Measurements from ENCODE around the gene CYP46A1.

Gene CYP46A1

GRCh38 chr14:99674776-99675381, 9.2 kb upstream of the CYP46A1 start:
- no peak for DNase-seq

GRCh38 chr14:99675382-99675835, 8.7 kb upstream of the CYP46A1 start:
- no peak for DNase-seq

- no peak for DNase-seq
These were observed 8.1 kb upstream of the CYP46A1 start for GRCh38 chr14:99675951-99676350.

GRCh38 chr14:99676657-99677056, 7.4 kb upstream of the CYP46A1 start:
- peak; percentile 36 for DNase-seq

- no peak for DNase-seq
These were observed 6.6 kb upstream of the CYP46A1 start for GRCh38 chr14:99677231-99678140.

GRCh38 chr14:99678198-99678597, 5.9 kb upstream of the CYP46A1 start:
- no peak for DNase-seq

GRCh38 chr14:99679111-99679510, 5.0 kb upstream of the CYP46A1 start:
- DNase-seq = no peak

GRCh38 chr14:99679543-99679942, 4.6 kb upstream of the CYP46A1 start:
- no peak for DNase-seq

- no peak for DNase-seq
These were observed 4.1 kb upstream of the CYP46A1 start for GRCh38 chr14:99679996-99680395.

- DNase-seq = no peak
These were observed 2.8 kb upstream of the CYP46A1 start for GRCh38 chr14:99681101-99681831.

GRCh38 chr14:99681832-99682148, 2.3 kb upstream of the CYP46A1 start:
- no peak for DNase-seq

- DNase-seq = peak; percentile 82
These were observed 1.1 kb upstream of the CYP46A1 start for GRCh38 chr14:99682809-99683618.

GRCh38 chr14:99684410-99684934, 374 bp downstream of the CYP46A1 start:
- DNase-seq = no peak

GRCh38 chr14:99685151-99685591, 1.1 kb downstream of the CYP46A1 start:
- no peak for DNase-seq

GRCh38 chr14:99685596-99685995, 1.5 kb downstream of the CYP46A1 start:
- DNase-seq = no peak

GRCh38 chr14:99686557-99687283, 2.6 kb downstream of the CYP46A1 start:
- no peak for DNase-seq

GRCh38 chr14:99687284-99688209, 3.4 kb downstream of the CYP46A1 start:
- DNase-seq = peak; percentile 51

- no peak for DNase-seq
These were observed 4.1 kb downstream of the CYP46A1 start for GRCh38 chr14:99688210-99688581.

GRCh38 chr14:99688629-99689028, 4.5 kb downstream of the CYP46A1 start:
- DNase-seq = no peak

All from CD4-positive, alpha-beta T cell treated with Interleukin-17A for 1 hour (primary cell).